Measurements from ENCODE around the gene SCML1. TPM values are rescaled to one million over a fixed set of nuclear protein-coding genes. Genes with fewer than 3 reads are reported as not detected.

Gene SCML1, protein sequence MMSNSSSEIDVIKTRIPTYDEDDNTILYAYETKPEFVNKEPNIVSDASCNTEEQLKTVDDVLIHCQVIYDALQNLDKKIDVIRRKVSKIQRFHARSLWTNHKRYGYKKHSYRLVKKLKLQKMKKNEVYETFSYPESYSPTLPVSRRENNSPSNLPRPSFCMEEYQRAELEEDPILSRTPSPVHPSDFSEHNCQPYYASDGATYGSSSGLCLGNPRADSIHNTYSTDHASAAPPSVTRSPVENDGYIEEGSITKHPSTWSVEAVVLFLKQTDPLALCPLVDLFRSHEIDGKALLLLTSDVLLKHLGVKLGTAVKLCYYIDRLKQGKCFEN
- total RNA-seq, result 1.3 and 2.0 TPM in 2 replicates

DNA sequence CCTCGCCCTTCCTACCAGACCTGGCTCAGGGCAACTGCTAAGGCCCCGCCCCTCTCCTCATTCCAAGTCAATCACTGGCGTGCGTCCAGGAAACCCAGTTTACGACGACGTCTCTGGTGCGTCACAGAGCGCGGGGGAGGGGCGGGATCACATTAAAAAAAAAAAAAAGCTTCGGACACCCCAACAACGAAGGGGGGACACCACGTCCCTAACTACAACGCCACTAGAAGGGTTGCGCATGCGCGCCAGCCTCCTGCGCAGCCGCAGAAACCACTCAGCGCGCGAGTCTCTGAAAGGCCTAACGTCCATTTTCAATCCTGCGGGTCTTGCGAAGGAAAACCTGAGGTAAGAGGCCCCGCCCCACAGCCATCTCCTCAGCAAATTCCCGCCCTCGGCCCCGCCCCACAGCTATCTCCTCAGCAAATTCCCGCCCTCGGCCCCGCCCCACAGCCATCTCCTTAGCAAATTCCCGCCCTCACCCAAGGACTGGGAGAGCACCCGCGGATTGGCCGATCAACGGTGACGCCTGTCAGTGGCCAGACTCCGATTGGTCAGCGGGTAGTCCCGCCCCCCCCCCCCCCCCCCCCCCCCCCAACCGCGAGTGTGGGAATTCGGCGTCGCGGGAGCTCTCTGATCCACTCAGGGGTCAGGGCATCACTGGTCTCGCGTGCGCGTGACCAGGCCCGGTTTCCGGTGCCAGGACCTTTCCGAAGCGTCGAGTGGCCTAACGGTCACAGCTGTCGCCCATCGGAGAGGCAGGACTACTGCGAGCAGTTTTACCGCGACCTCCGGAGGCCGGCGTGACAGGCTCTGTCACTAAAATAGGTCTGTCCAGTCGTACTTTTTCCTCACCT lies at the start of gene SCML1:
SCML1 (plus strand) TSS at position 638 of the 854 bp plus-strand sequence. CDS start 6,694 bp downstream, outside the sequence.

Other genes with a start within 250 kb of the SCML1 start
- not detected in 2 replicates for gene RAI2, start 123.8 kb downstream of the SCML1 start, total RNA-seq

All from placental epithelial cell (primary cell).